ENCODE data around the gene ITGB1BP2.
"Not testable (repeated sequence)": the region's sequence is repeated elsewhere in the genome, so short reads cannot be mapped to it uniquely, and the experiment has no call there.

ITGB1BP2 gene

GRCh38 chrX:71301195-71301924, at the start of gene ITGB1BP2:
Gene ITGB1BP2 (plus strand): TSS chrX:71301750. CDS start chrX:71301807, 57 bp downstream.
- DNase-seq (ENCODE audit: low spot score) = no peak

GRCh38 chrX:71252221-71252620, 49.3 kb upstream of the ITGB1BP2 start:
- no peak for DNase-seq (ENCODE audit: low spot score)

GRCh38 chrX:71253253-71254091, 48.1 kb upstream of the ITGB1BP2 start:
- DNase-seq (ENCODE audit: low spot score) = peak; percentile 36

- peak; percentile 85 for DNase-seq (ENCODE audit: low spot score)
Measured at GRCh38 chrX:71254092-71254963, 47.2 kb upstream of the ITGB1BP2 start, which contains the start of gene ZMYM3. Gene ZMYM3 (minus strand): TSS chrX:71254140. CDS start chrX:71253255, 885 bp downstream.

- no peak for DNase-seq (ENCODE audit: low spot score)
Measured at GRCh38 chrX:71256051-71256450, 45.5 kb upstream of the ITGB1BP2 start.

- no peak for DNase-seq (ENCODE audit: low spot score)
Measured at GRCh38 chrX:71256856-71257255, 44.7 kb upstream of the ITGB1BP2 start.

GRCh38 chrX:71268624-71269023, 32.9 kb upstream of the ITGB1BP2 start:
- DNase-seq (ENCODE audit: low spot score) = not testable (repeated sequence)

GRCh38 chrX:71269801-71270395, 31.7 kb upstream of the ITGB1BP2 start:
- no peak for DNase-seq (ENCODE audit: low spot score)

- DNase-seq (ENCODE audit: low spot score) = not testable (repeated sequence)
Measured at GRCh38 chrX:71272313-71272712, 29.2 kb upstream of the ITGB1BP2 start.

GRCh38 chrX:71281300-71281699, 20.2 kb upstream of the ITGB1BP2 start:
- DNase-seq (ENCODE audit: low spot score) = not testable (repeated sequence)

GRCh38 chrX:71282514-71283402, 18.8 kb upstream of the ITGB1BP2 start:
- DNase-seq (ENCODE audit: low spot score) = peak; percentile 85

GRCh38 chrX:71283403-71284143, 18.0 kb upstream of the ITGB1BP2 start, which contains the start of gene NONO:
Gene NONO (plus strand): TSS chrX:71283635. CDS start chrX:71290638, 7,003 bp downstream.
- peak; percentile 97 for DNase-seq (ENCODE audit: low spot score)

GRCh38 chrX:71285929-71286328, 15.6 kb upstream of the ITGB1BP2 start:
- DNase-seq (ENCODE audit: low spot score) = no peak

GRCh38 chrX:71291381-71291780, 10.2 kb upstream of the ITGB1BP2 start:
- DNase-seq (ENCODE audit: low spot score) = no peak

GRCh38 chrX:71292669-71293365, 8.7 kb upstream of the ITGB1BP2 start:
- DNase-seq (ENCODE audit: low spot score) = no peak

GRCh38 chrX:71296806-71297205, 4.7 kb upstream of the ITGB1BP2 start:
- no peak for DNase-seq (ENCODE audit: low spot score)

GRCh38 chrX:71298119-71298518, 3.4 kb upstream of the ITGB1BP2 start:
- no peak for DNase-seq (ENCODE audit: low spot score)

GRCh38 chrX:71300064-71300463, 1.5 kb upstream of the ITGB1BP2 start:
- not testable (repeated sequence) for DNase-seq (ENCODE audit: low spot score)

GRCh38 chrX:71300495-71300894, 1.1 kb upstream of the ITGB1BP2 start:
- not testable (repeated sequence) for DNase-seq (ENCODE audit: low spot score)

Measured in CD4-positive, alpha-beta T cell treated with Interleukin-2 at 100 ng/mL for 4 hours (primary cell).